Stimulated activated CD8-positive, alpha-beta memory T cell treated with anti-CD3 and anti-CD28 coated beads, Interleukin-15, amount 100 ng/mL, for 24 hours (primary cell): Measurements from ENCODE around the gene HOXC9.

ENCODE experiments used
- DNase-seq: peaks from one replicate; pipeline ENCODE4 v3.0.0-alpha.2; 2020; ENCODE audit warnings: low read depth

HOXC9 gene

DNA sequence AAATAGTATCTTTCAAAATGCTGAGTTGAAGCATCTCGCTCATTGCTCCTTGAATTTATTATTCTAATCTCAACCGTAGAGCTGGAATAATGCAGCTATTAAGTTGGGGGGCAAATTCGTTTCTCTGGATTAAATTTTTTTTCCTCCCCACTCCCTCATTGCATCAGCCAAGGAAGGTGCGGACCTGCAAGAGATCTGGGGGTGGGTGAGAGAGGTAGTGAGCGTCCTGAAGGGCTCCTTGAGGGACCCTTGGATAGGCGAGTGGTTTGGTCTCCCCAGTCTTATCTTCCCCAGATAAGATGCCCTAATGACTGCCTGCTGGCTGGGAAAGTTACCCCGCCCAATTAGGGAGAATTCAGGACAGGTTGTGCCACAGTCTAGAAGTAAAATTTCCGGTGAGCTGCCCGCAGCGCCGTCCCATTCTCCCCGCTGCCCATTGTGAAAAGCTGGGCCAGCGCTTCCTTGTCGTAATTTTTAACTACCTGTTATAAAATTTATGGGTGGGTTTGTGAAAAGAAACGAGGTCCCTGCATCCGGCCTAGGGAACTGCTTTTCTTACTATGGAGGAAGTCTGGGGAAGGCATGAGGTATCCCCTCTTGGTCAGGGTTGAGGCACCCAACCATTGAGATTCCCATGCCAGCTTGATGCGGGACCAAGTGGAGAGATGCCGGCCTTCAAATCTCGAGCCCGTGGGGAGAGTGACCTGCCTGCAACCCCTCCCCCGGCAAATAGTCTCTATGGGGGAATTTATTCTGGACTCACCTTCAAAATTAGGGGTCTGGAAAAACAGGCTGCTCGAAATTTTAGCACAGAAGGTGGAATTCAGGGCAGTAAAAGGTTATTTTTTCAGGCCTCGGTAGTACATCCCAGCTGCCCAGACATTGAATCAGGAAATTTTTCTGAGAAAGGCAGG, 15.3 kb downstream of the HOXC9 start:
- DNase-seq, result no peak

- DNase-seq, result no peak
Observed at GRCh38 chr12:54016051-54016450, 16.1 kb downstream of the HOXC9 start.

GRCh38 chr12:54016478-54016964, 16.6 kb downstream of the HOXC9 start:
- no peak for DNase-seq

DNA sequence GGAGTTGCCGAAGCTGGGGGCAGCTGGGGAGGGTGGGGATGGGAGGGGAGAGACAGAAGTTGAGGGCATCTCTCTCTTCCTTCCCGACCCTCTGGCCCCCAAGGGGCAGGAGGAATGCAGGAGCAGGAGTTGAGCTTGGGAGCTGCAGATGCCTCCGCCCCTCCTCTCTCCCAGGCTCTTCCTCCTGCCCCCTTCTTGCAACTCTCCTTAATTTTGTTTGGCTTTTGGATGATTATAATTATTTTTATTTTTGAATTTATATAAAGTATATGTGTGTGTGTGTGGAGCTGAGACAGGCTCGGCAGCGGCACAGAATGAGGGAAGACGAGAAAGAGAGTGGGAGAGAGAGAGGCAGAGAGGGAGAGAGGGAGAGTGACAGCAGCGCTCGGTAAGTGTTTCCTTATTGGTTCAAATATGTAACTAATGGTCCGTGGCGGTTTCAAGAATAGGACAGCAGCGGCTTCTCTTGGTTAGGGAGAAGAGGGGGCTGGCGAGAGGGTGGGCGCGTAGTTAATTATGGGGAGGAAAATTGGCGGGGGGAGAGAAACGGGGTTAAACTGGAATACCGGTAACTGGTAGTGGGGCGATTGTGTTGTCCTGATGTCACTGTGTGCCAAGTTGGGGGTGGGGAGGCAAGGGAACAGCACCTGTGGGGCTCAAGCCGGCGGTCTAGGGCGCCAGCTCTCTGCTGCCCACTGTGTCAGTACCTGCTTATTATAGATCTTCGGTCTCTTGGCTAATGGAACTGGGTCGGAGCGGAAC, 17.2 kb downstream of the HOXC9 start:
- no peak for DNase-seq

DNA sequence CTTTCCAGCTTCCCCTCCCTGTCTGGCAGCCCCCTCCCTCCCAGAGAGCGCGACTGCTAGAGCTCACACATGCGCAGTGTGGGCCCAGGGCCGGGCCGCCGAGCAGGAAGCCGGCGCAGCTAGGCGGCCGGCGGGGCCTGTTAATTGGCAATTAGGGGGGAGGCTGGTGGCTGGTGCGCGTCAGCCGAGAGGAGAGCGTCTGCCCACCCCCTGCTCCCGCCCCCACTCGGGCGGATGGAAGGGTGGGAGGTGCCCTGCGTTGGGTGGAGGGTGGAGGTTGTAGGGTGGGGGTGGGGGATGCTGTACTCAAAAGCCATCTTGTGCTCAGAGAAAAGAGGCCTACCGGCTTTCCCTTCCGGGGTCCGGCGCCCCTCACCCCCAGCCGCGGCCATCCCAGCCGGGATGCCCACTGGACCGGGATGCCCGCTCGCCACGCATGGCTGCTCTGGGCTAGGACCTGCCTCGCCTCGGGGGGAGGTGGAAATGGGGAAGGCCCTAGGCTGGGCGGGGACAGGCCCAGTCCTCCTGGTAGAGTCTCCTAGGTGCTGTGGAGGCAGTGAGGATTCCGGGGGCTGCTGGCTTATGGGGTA, 18.0 kb downstream of the HOXC9 start:
- DNase-seq, result peak; percentile 42

DNA sequence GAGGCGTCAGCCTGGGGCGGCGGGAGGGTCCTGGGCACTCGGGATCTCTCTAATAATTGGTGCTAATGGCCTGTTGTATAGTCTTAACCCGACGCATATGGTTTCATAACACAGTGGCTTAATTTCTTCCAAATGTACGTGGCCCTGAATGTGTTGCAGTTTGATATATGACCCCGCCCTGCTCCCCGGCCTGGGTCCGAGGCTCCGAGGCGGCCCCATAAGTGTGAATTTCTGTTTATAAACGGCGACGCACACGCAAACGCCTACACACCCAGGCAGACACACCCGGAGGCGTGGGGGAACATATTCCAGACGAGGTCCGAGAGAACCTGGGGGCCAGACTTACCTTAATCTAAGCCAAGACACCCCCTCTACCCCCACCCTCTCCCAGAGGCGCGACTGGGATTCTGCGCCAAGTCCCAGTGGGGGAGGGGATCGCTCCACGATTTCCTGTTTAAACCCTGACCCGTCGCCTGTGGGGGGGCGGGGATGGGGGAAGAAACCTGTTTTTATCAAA, 18.6 kb downstream of the HOXC9 start:
- DNase-seq, result no peak

GRCh38 chr12:54019091-54019811, 19.3 kb downstream of the HOXC9 start:
- DNase-seq, result no peak

DNA sequence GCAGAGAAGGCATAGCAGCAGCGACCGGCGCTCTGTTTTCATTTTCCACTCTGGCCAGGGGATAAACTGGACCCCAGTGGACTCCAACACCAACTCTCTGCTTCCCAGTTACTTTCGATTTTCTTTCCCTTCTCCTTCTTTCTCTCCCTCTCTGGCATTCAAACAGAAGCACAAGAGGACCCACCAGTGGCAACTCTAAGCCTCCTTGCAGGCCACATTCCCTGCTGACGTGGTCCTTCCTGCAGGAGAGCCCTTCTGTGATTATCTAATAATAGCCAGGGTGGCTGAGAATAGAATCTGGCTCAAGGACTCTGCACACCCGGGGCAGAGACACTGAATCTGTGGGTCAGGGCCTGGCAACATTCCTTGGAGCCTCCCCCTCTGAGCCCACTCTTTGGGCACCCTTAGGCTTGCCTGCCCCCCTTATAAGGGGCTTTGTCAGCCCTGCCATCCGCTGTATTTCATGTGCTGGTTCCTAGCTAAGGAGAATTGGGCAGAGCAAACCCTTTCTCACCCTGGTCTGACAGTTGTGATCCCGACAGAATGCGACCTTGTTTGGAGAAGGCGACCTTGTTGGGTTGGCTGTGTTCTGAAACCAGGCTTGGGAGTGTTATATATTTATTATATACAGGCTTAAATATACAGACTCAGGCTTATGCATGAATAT, 20.1 kb downstream of the HOXC9 start:
- no peak for DNase-seq

GRCh38 chr12:54020591-54021405, 20.8 kb downstream of the HOXC9 start:
- DNase-seq, result no peak

GRCh38 chr12:54021432-54022013, 21.6 kb downstream of the HOXC9 start:
- no peak for DNase-seq

- DNase-seq, result no peak
Observed at GRCh38 chr12:54022960-54023884, 23.3 kb downstream of the HOXC9 start.

GRCh38 chr12:54024127-54024526, 24.2 kb downstream of the HOXC9 start:
- no peak for DNase-seq

- no peak for DNase-seq
Observed at GRCh38 chr12:54024581-54025305, 24.8 kb downstream of the HOXC9 start.

DNA sequence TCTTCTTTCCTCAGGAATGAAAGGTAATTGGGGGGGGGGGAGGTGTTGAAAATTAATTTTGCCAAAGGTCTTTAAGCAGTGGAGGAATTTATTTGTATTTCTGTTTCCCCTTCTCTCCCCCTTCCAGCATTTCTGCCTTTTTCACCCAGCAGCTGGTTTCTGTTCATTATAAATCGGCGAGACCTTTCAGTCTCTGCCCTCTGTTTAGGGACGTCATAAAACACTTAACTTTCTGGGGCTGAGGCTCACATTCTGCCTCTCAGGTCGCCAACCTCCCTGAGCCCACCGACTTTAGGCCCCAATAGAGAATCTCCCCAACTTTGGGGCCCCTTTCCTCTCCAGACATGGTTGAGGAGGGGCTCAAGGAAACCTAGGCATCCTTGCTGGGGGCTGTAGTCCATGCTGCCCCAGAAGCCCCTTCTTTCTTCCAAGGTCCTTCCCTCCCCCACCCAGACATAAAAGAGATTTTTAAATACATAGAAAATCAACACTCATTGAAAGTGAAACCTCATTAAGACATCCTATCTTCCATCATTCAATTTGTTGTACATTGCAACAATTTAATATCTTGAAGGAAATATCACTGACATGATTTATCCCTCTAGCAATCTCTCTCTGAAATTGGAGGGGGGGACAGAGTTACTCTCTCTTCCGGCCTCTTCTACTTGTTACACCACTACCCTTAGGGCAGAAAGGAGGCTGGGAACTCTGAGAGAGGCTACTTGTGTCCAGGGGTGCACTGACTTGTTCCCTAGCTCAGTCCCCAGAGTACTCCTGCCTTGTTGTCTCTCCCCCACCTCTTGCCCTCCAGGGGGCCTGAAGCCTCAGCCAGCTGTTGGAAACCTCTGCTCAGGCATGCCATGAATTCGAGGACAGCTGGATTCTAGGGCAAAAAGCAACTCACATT, 25.8 kb downstream of the HOXC9 start:
- DNase-seq, result no peak

DNA sequence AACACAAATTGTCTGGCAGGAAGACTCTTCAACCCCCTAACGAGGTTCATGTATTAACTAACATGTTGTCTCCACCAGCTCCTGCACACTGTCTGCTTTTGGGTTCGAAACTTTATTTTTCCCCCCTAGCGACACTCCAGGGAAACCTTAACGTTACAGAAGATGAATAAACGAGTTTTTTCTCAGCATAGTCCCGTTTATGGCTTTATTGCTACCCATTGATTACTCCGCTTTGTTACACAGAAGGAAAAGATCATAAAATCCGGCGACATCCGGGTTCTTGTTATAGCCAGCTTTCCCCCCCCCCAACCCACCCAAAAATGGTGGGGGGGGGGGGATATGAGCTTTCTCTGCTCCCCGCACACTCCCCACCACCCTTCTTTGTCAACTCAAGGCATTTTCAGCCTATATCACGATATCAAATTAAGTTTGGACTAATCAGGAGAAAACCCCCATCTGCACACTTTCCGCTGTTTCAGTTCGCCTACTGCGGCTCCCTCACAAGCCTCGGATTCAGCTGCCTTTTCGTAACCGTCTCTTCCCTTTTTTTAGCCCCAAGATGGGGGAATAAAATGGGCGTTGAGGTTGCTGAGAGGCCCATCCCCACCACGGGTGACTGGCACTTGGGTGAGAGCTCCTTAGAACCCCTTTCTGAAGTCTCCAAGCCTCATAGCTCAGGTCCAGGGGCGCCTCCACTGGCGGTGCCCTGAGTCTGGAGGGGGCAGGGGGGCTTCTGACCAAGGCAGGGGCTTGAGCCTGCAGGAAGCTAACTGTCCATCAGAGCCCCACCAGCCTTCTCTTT, 26.9 kb downstream of the HOXC9 start:
- DNase-seq, result no peak

- DNase-seq, result no peak
Observed at GRCh38 chr12:54027442-54027786, 27.5 kb downstream of the HOXC9 start.
